Fibroblast of lung (primary cell): ENCODE measurements around the gene FAM168B. TPM values are rescaled to one million over a fixed set of nuclear protein-coding genes. Genes with fewer than 3 reads are reported as not detected.
"Not testable (repeated sequence)": the region's sequence is repeated elsewhere in the genome, so short reads cannot be mapped to it uniquely, and the experiment has no call there.

Experiments
- DNase-seq, 2 donors: peaks; one replicate each; pipeline versions ENCODE4 v3.0.0 to v3.0.0-alpha.2; 2010; ENCODE audit warnings: low read depth in 2 of 2
- H2AFZ ChIP-seq: 2 replicates; pipeline ENCODE4 v1.5.1; 2012; ENCODE audit warnings: low read length, control low read depth, inconsistent platforms
- H3K27ac ChIP-seq: 2 replicates; pipeline ENCODE4 v1.5.1; 2011; ENCODE audit warnings: low read length, control low read depth; ENCODE audit not compliant: insufficient read depth
- H3K27me3 ChIP-seq: 2 replicates; pipeline ENCODE4 v1.5.1; 2011; ENCODE audit warnings: mild to moderate bottlenecking, low read length; ENCODE audit not compliant: control insufficient read depth, insufficient read depth
- H3K36me3 ChIP-seq: 2 replicates; pipeline ENCODE4 v1.5.1; 2011; ENCODE audit warnings: low read length; ENCODE audit not compliant: control insufficient read depth, insufficient read depth
- H3K4me1 ChIP-seq: 2 replicates; pipeline ENCODE4 v1.5.1; 2011; ENCODE audit warnings: low read length; ENCODE audit not compliant: control insufficient read depth, insufficient read depth; ENCODE audit errors: extremely low read depth
- H3K4me2 ChIP-seq: 2 replicates; pipeline ENCODE4 v1.5.1; 2011; ENCODE audit warnings: low read length, control low read depth; ENCODE audit not compliant: insufficient read depth; ENCODE audit errors: extremely low read depth
- H3K4me3 ChIP-seq, 4 experiments: fragments of 200-600 bp in 1 of 4; sonication (generic) in 1 of 4; replicated peaks in 1 of 4; 2 replicates each; pipeline ENCODE4 v1.5.1; 2011 to 2016; ENCODE audit warnings: low read length in 4 of 4, low read depth in 3 of 4, mild to moderate bottlenecking in 3 of 4, control low read depth in 2 of 4, inconsistent platforms in 1 of 4, mixed read lengths in 1 of 4; ENCODE audit not compliant: insufficient read depth in 1 of 4; ENCODE audit errors: control extremely low read depth in 1 of 4
- H3K79me2 ChIP-seq: 2 replicates; pipeline ENCODE4 v1.5.1; 2012; ENCODE audit warnings: mild to moderate bottlenecking, low read length, inconsistent platforms; ENCODE audit not compliant: control insufficient read depth, insufficient read depth
- H3K9ac ChIP-seq: 2 replicates; pipeline ENCODE4 v1.5.1; 2011; ENCODE audit warnings: mild to moderate bottlenecking, low read length, control low read depth; ENCODE audit not compliant: insufficient read depth
- H3K9me3 ChIP-seq: 2 replicates; pipeline ENCODE4 v1.5.1; 2012; ENCODE audit warnings: low read depth, low read length; ENCODE audit not compliant: control insufficient read depth, insufficient read depth
- H4K20me1 ChIP-seq: 2 replicates; pipeline ENCODE4 v1.5.1; 2011; ENCODE audit warnings: low read length; ENCODE audit not compliant: control insufficient read depth, insufficient read depth; ENCODE audit errors: extremely low read depth
- CTCF ChIP-seq, 2 donors: IDR thresholded peaks in 1 of 2; conservative IDR thresholded peaks in 1 of 2; 1 replicate in 1 of 2; 2 replicates in 1 of 2; pipeline ENCODE4 v1.5.1; 2011 to 2012; ENCODE audit warnings: low read length in 2 of 2, control low read depth in 1 of 2, inconsistent platforms in 1 of 2, low read depth in 1 of 2, mild to moderate bottlenecking in 1 of 2
- EZH2 ChIP-seq: IDR thresholded peaks from 2 replicates; pipeline ENCODE4 v1.5.1; 2012; ENCODE audit warnings: low read length, control low read depth, mild to moderate bottlenecking; ENCODE audit errors: missing control alignments
- polyA plus RNA-seq, 2 donors: library from polyadenylated mRNA; depleted of rRNA in 1 of 2; stranded (reverse) in 1 of 2; unstranded in 1 of 2; fragments of >200 nt; gene quantifications; 2 replicates each; pipeline ENCODE4 v1.2.1, GENCODE V29; 2011 to 2012; ENCODE audit warnings: missing spikeins in 1 of 2
- total RNA-seq: library from RNA; depleted of rRNA; stranded (reverse); fragments of >200 nt; gene quantifications from 2 replicates; pipeline ENCODE4 v1.2.1, GENCODE V29; 2014

Gene FAM168B
- total and polyA plus RNA-seq, 2 donors (not counting 1 experiment from before 2014, with no cell fraction given), result 71.2 to 87.8 TPM

- H3K4me1 ChIP-seq, result no peaks in the 10 kb centered on the region
- H3K79me2 ChIP-seq, result peaks cover 86% of the 10 kb centered on the region
- peak in 1 of 2 donors; percentile 66 for DNase-seq
- no peaks in the 10 kb centered on the region for H3K9me3 ChIP-seq
- no peak overlapping the region for H3K4me3 ChIP-seq
- TF ChIP-seq EZH2 (no peak), CTCF (conservative IDR thresholded peaks at IDR 0.05 in 1 of 2, IDR thresholded peaks at IDR 0.05 in 1 of 2; ENCODE audit: low read depth in 1 of 2, low read length in 2 of 2) (no peak)
- H3K36me3 ChIP-seq, result peaks cover 7% of the 10 kb centered on the region
- H3K27ac ChIP-seq, result no peak overlapping the region
- no peak overlapping the region for H3K9ac ChIP-seq
- no peak overlapping the region for H3K4me2 ChIP-seq
- no peaks in the 10 kb centered on the region for H4K20me1 ChIP-seq
- no peaks in the 10 kb centered on the region for H3K27me3 ChIP-seq
- H2AFZ ChIP-seq, result no peak overlapping the region
Observed at GRCh38 chr2:131085646-131086045, 7.6 kb downstream of the FAM168B start.

GRCh38 chr2:131081190-131081589 lies 12.1 kb downstream of the FAM168B start:
- Histone ChIP-seq H3K4me1 (no peaks in the 10 kb centered on the region), H3K4me3 (no peak overlapping the region), H3K27me3 (no peaks in the 10 kb centered on the region), H2AFZ (no peak overlapping the region), H3K9me3 (no peaks in the 10 kb centered on the region), H3K4me2 (no peak overlapping the region), H3K9ac (no peak overlapping the region), H4K20me1 (no peaks in the 10 kb centered on the region), H3K79me2 (peaks cover 72% of the 10 kb centered on the region), H3K27ac (no peak overlapping the region), H3K36me3 (peaks cover 13% of the 10 kb centered on the region)
- no peak for DNase-seq
- TF ChIP-seq EZH2 (no peak), CTCF (conservative IDR thresholded peaks at IDR 0.05 in 1 of 2, IDR thresholded peaks at IDR 0.05 in 1 of 2; ENCODE audit: low read depth in 1 of 2, low read length in 2 of 2) (no peak)

- H3K4me2 ChIP-seq, H3K9ac ChIP-seq, H3K9me3 ChIP-seq, H4K20me1 ChIP-seq, H3K27ac ChIP-seq, H3K4me3 ChIP-seq, H2AFZ ChIP-seq, H3K27me3 ChIP-seq, H3K4me1 ChIP-seq, DNase-seq: not testable (repeated sequence)
- H3K79me2 ChIP-seq, result peaks cover 66% of the 10 kb centered on the region
- H3K36me3 ChIP-seq, result peaks cover 17% of the 10 kb centered on the region
Observed at GRCh38 chr2:131079931-131080330, 13.3 kb downstream of the FAM168B start.
